Measurements from ENCODE around the gene SLC16A5. TPM values are rescaled to one million over a fixed set of nuclear protein-coding genes. Genes with fewer than 3 reads are reported as not detected.
"Not testable (repeated sequence)": the region's sequence is repeated elsewhere in the genome, so short reads cannot be mapped to it uniquely, and the experiment has no call there.

The SLC16A5 gene
- total and polyA plus RNA-seq, 12 donors: 3.6 to 17.4 (median 11.9) TPM

DNA sequence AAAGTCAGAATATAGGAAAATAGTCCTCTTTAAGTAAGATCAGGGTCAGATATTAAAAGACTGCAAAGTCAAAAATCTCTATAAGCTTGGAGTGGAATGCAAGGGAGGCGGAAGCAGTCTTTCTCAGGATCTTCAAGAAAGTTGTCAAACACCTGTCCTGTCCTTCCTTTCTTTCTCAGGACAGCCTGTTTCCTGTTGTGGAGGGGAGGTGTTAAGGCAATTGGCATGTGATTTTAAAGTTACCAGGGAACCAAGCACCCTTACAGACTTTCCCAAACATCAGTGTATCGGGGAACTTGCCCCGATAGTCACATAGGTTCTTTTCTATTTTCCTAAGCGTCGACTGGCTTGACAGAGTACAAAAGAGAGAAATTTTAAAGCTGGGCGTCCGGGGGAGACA, 43.0 kb upstream of the SLC16A5 start:
- no peaks in the 10 kb centered on the region for H3K9me3 ChIP-seq
- H3K27ac ChIP-seq: no peak overlapping the region
- DNase-seq: no peak
- H3K4me3 ChIP-seq: no peak overlapping the region
- whole genome bisulfite sequencing, 2 donors: 69 to 73% methylated on average over 7 of the region's 7 CpGs
- no peaks in the 10 kb centered on the region for H3K27me3 ChIP-seq
- peaks cover 0 to 47% (median 26%) of the 10 kb centered on the region in 9 donors for H3K36me3 ChIP-seq
- H3K4me1 ChIP-seq: peaks cover 6 to 44% (median 31%) of the 10 kb centered on the region in 9 donors
- no peak for ATAC-seq
- intact Hi-C loops (cut with DNase I): loop anchor here in 3 of 10 donors (5.0 to 10.0 kb wide), 3 partner anchors 57 to 160 kb away; partner anchors contain the start of genes CDR2L (in 3 of the 3), ARMC7 (in 1 of the 3) and NUP85 (in 1 of the 3)
- TF ChIP-seq, protein P1, sequence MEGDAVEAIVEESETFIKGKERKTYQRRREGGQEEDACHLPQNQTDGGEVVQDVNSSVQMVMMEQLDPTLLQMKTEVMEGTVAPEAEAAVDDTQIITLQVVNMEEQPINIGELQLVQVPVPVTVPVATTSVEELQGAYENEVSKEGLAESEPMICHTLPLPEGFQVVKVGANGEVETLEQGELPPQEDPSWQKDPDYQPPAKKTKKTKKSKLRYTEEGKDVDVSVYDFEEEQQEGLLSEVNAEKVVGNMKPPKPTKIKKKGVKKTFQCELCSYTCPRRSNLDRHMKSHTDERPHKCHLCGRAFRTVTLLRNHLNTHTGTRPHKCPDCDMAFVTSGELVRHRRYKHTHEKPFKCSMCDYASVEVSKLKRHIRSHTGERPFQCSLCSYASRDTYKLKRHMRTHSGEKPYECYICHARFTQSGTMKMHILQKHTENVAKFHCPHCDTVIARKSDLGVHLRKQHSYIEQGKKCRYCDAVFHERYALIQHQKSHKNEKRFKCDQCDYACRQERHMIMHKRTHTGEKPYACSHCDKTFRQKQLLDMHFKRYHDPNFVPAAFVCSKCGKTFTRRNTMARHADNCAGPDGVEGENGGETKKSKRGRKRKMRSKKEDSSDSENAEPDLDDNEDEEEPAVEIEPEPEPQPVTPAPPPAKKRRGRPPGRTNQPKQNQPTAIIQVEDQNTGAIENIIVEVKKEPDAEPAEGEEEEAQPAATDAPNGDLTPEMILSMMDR (IDR thresholded peaks at IDR 0.05): no peak

DNA sequence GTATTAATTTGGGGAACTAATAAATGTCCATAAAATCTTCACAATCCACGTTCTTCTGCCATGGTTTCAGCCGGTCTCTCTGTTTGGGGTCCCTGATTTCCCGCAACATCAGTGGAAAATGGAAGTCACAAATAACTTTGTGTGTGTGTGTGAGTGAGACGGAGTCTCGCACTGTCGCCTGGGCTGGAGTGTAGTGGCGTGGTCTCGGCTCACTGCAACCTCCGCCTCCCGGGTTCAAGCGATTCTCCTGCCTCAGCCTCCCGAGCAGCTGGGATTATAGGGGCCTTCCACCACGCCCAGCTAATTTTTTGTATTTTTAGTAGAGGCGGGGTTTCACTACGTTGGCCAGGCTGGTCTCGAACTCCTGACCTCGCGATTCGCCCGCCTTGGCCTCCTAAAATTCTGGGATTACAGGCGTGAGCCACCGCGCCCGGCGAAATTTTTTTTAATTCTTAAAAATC, 41.8 kb upstream of the SLC16A5 start:
- Histone ChIP-seq H3K36me3 (peaks cover 0 to 47% (median 14%) of the 10 kb centered on the region in 9 donors), H3K4me3 (peak overlapping the region; percentile 74 to 100 (median 92)), H3K4me1 (peaks cover 6 to 49% (median 31%) of the 10 kb centered on the region in 9 donors), H3K27ac (peak overlapping the region in 9 of 10 donors; percentile 93 to 99 (median 97))
- not testable (repeated sequence) for H3K9me3 ChIP-seq, H3K27me3 ChIP-seq, ATAC-seq, DNase-seq
- 12% methylated on average over 25 of the region's 25 CpGs for WGBS, 2 donors
- intact Hi-C loops (cut with DNase I): loop anchor here in 3 of 10 donors (5.0 to 10.0 kb wide), 3 partner anchors 59 to 159 kb away; partner anchors contain the start of genes CDR2L (in 3 of the 3), ARMC7 (in 1 of the 3) and NUP85 (in 1 of the 3)

DNA sequence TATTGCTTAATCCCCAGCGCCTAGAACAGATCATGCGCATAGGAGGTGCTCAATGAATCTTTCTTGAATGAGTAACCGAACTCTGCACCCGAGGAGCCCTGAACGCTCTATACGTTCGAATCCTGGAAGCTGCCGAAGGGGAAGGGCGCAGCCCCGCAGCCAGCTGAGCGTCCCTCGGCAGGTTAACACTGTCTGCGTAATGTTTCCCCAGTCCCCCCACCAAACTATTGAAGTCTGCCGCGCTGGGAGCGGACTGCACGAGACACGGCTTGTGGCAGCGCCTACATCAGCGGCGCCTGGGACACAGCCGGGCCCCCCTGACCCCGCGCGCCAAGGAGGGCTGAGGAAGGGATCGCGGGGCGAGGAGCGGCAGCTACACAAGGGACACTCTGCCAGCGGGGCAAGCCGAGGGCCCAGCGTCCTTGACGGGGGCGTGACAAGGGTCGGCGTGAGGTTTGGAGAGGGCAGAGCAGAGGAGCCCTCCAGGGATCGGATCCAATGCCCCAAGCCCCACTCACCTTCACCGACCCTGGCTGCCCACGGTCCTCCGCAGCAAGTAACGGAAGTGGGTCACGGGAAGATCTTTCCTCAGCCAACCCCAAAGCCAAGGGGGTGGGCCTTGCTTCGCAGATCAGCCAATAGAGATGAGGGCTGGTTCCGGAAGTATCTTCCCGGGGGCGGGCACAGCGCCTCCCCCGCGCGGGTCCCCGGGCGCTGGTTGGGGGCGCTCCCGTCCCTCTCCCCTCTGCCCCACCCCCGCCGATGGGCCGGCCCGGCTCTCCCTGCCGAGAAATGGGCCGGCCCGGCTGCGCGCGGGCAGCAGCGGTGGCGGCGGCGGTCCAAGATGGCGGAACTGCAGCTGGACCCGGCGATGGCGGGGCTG, 41.1 kb upstream of the SLC16A5 start, which contains the start of the genes ATP5PD and KCTD2:
TSS of gene ATP5PD (minus strand) at position 563 of the 883 bp plus-strand sequence. CDS start 4,319 bp downstream, outside the sequence.
TSS of gene KCTD2 (plus strand) at position 819 of the 883 bp plus-strand sequence. CDS start at position 845, 26 bp downstream.
- TF ChIP-seq, protein P1 (IDR thresholded peaks at IDR 0.05): peak in 2 of 9 donors; percentile 8 to 11
- intact Hi-C loops (cut with DNase I): loop anchor here in 3 of 10 donors (5.0 to 10.0 kb wide), 3 partner anchors 59 to 158 kb away; partner anchors contain the start of genes CDR2L (in 3 of the 3), ARMC7 (in 1 of the 3) and NUP85 (in 1 of the 3)
- peaks cover 6 to 49% (median 31%) of the 10 kb centered on the region in 9 donors for H3K4me1 ChIP-seq
- H3K9me3 ChIP-seq: no peaks in the 10 kb centered on the region
- 0% methylated on average over 53 to 72 of the region's 72 CpGs for WGBS, 2 donors
- no peaks in the 10 kb centered on the region for H3K27me3 ChIP-seq
- peak within 1 kb of the TSS; percentile 93 to 99 (median 98) for H3K27ac ChIP-seq
- peaks cover 0 to 47% (median 7%) of the 10 kb centered on the region in 9 donors for H3K36me3 ChIP-seq
- H3K4me3 ChIP-seq: peak within 1 kb of the TSS; percentile 74 to 100 (median 92)
- peak; percentile 96 to 97 for DNase-seq
- ATAC-seq: peak; percentile 98 to 99 (median 98)

GRCh38 chr17:75047398-75048098, 40.2 kb upstream of the SLC16A5 start:
- Histone ChIP-seq H3K9me3 (no peaks in the 10 kb centered on the region), H3K36me3 (peaks cover 0 to 47% (median 0%) of the 10 kb centered on the region in 9 donors), H3K4me1 (peaks cover 6 to 55% (median 31%) of the 10 kb centered on the region in 9 donors), H3K27me3 (no peaks in the 10 kb centered on the region), H3K4me3 (peak overlapping the region; percentile 47 to 100 (median 90)), H3K27ac (peak overlapping the region; percentile 93 to 99 (median 98))
- peak; percentile 43 to 53 for DNase-seq
- ATAC-seq: peak in 2 of 8 donors; percentile 0 to 17
- intact Hi-C loops (cut with DNase I): loop anchor here in 3 of 10 donors (5.0 to 10.0 kb wide), 3 partner anchors 60 to 157 kb away; partner anchors contain the start of genes CDR2L (in 3 of the 3), ARMC7 (in 1 of the 3) and NUP85 (in 1 of the 3)
- WGBS, 2 donors: 0 to 1% methylated on average over 36 to 38 of the region's 38 CpGs
- TF ChIP-seq, protein P1 (IDR thresholded peaks at IDR 0.05): no peak
